ENCODE measurements around the gene ZFR. TPM values are rescaled to one million over a fixed set of nuclear protein-coding genes. Genes with fewer than 3 reads are reported as not detected.
A peak's percentile ranks its signal among the peaks of the same experiment; 100 is the strongest.

ZFR gene
- total RNA-seq, 3 donors from 2014 or later = 44.0 to 73.3 (median 44.7) TPM

GRCh38 chr5:32307769-32308194 lies 136.8 kb downstream of the ZFR start:
- H3K4me3 ChIP-seq = no peak overlapping the region
- intact Hi-C loops (cut with DNase I, micrococcal nuclease) = no loop called here
- no peak for TF ChIP-seq CTCF (IDR thresholded peaks at IDR 0.05)
- no peak for DNase-seq
- H3K4me1 ChIP-seq (ENCODE audit: low read depth) = peaks cover 16% of the 10 kb centered on the region
- H3K9me3 ChIP-seq = no peaks in the 10 kb centered on the region
- peaks cover 1% of the 10 kb centered on the region for H3K36me3 ChIP-seq (ENCODE audit: low read depth)
- peak; percentile 68 for ATAC-seq

- intact Hi-C loops (cut with DNase I, micrococcal nuclease) = no loop called here
- peaks cover 6% of the 10 kb centered on the region for H3K4me1 ChIP-seq (ENCODE audit: low read depth)
Measured at GRCh38 chr5:32304622-32305021, 139.9 kb downstream of the ZFR start.

More at GRCh38 chr5:32304622-32305021, 139.9 kb downstream of the ZFR start:
- DNase-seq (no peak), ATAC-seq (no peak)
- Histone ChIP-seq H3K36me3 (ENCODE audit: low read depth) (no peaks in the 10 kb centered on the region), H3K9me3 (no peaks in the 10 kb centered on the region), H3K4me3 (no peak overlapping the region)
- TF ChIP-seq CTCF (IDR thresholded peaks at IDR 0.05) = no peak

Small RNA genes within 50 kb of the gene (microRNA-seq; reads per million reads assigned to microRNA genes)
- 7.9 reads per million, percentile 31 among the genes with 10 or more reads in this experiment for gene MIR579

Other genes starting within 250 kb of the ZFR start
- 10 to 100 TPM; 19.3 to 43.8 (median 20.7) TPM for gene MTMR12, start 131.8 kb downstream of the ZFR start, total RNA-seq
- 100 to 1,000 TPM; 134 to 174 (median 156) TPM for gene SUB1, start 140.8 kb upstream of the ZFR start, total RNA-seq